Right ventricle myocardium inferior (tissue), 1 donor: Measurements from ENCODE around the gene CHRNB4. TPM values are rescaled to one million over a fixed set of nuclear protein-coding genes. Genes with fewer than 3 reads are reported as not detected.
"Not testable (repeated sequence)": the region's sequence is repeated elsewhere in the genome, so short reads cannot be mapped to it uniquely, and the experiment has no call there.

Experiments used
- ATAC-seq: fragments of 200-7000 bp; cut with Tn5 transposase; one replicate; pipeline ENCODE4 v1.9.1; 2020; ENCODE audit warnings: mild to moderate bottlenecking, moderate library complexity
- DNase-seq: peaks from one replicate; pipeline ENCODE4 v3.0.0; 2021; ENCODE audit errors: missing footprints
- intact Hi-C: fragments of 100-400 bp; cut with DNase I; formaldehyde crosslinking; loops from one replicate; pipeline ENCODE4 v1.11.0; 2022
- total RNA-seq: library from RNA; stranded (reverse); fragmentation: NEBNext Ultra II Directional; extraction: Animal tissue kit (Norgen Biotek cat#: 25700); gene quantifications from one replicate; pipeline ENCODE4 v1.2.1, GENCODE V29; 2021
- donor health status: DM: no; HTN: yes; CAD: no; lungs with severe emphysema.

The CHRNB4 gene
- total RNA-seq, 1 donor from 2014 or later, result not detected

GRCh38 chr15:78623786-78624497 lies 17.1 kb downstream of the CHRNB4 start:
- DNase-seq (no peak), ATAC-seq (no peak)
- intact Hi-C loops, result loop anchor here (10.0 kb wide), 1 partner anchor 191 kb away; the partner anchor contains the start of gene ADAMTS7

- DNase-seq, result no peak
- intact Hi-C loops, result loop anchor here (10.0 kb wide), 1 partner anchor 193 kb away; the partner anchor contains the start of gene ADAMTS7
- ATAC-seq, result no peak
Measured at GRCh38 chr15:78621810-78622402, 19.1 kb downstream of the CHRNB4 start.

- ATAC-seq (no peak), DNase-seq (no peak)
- intact Hi-C loops, result loop anchor here (10.0 kb wide), 1 partner anchor 194 kb away; the partner anchor contains the start of gene ADAMTS7
Measured at GRCh38 chr15:78620527-78621421, 20.2 kb downstream of the CHRNB4 start, which contains the start of gene CHRNA3. Gene CHRNA3, minus strand, starts transcription at chr15:78620996. Its CDS starts 202 bp downstream, at chr15:78620794.

- intact Hi-C loops, result loop anchor here (10.0 kb wide), 1 partner anchor 195 kb away; the partner anchor contains the start of gene ADAMTS7
- DNase-seq (no peak), ATAC-seq (no peak)
Measured at GRCh38 chr15:78620021-78620526, 20.9 kb downstream of the CHRNB4 start.

GRCh38 chr15:78619022-78619950 lies 21.7 kb downstream of the CHRNB4 start:
- intact Hi-C loops, result no loop called here
- no peak for ATAC-seq
- no peak for DNase-seq

GRCh38 chr15:78618490-78618934 lies 22.5 kb downstream of the CHRNB4 start:
- intact Hi-C loops, result loop anchor here (1.0 kb wide), 1 partner anchor 91 kb away; no protein-coding TSS in a partner anchor
- DNase-seq, result peak; percentile 81
- peak; percentile 78 for ATAC-seq

- DNase-seq, result no peak
- no peak for ATAC-seq
- intact Hi-C loops, result loop anchor here (1.0 kb wide), 1 partner anchor 91 kb away; no protein-coding TSS in a partner anchor
Measured at GRCh38 chr15:78618064-78618463, 22.9 kb downstream of the CHRNB4 start.

- intact Hi-C loops, result no loop called here
- no peak for ATAC-seq
- no peak for DNase-seq
Measured at GRCh38 chr15:78617516-78617915, 23.5 kb downstream of the CHRNB4 start.

- no peak for DNase-seq
- intact Hi-C loops, result no loop called here
- ATAC-seq, result no peak
Measured at GRCh38 chr15:78617076-78617475, 23.9 kb downstream of the CHRNB4 start.

- ATAC-seq (no peak), DNase-seq (no peak)
- intact Hi-C loops, result no loop called here
Measured at GRCh38 chr15:78616506-78616905, 24.5 kb downstream of the CHRNB4 start.

GRCh38 chr15:78615151-78615589 lies 25.8 kb downstream of the CHRNB4 start:
- ATAC-seq, result no peak
- intact Hi-C loops, result no loop called here
- no peak for DNase-seq

- DNase-seq (no peak), ATAC-seq (no peak)
- intact Hi-C loops, result no loop called here
Measured at GRCh38 chr15:78614021-78614420, 27.0 kb downstream of the CHRNB4 start.

- intact Hi-C loops, ATAC-seq, DNase-seq: not testable (repeated sequence)
Measured at GRCh38 chr15:78609551-78609950, 31.5 kb downstream of the CHRNB4 start.

GRCh38 chr15:78605680-78606079 lies 35.3 kb downstream of the CHRNB4 start:
- ATAC-seq, result no peak

GRCh38 chr15:78605201-78605600 lies 35.8 kb downstream of the CHRNB4 start:
- no peak for DNase-seq
- intact Hi-C loops, result no loop called here
- ATAC-seq, result no peak

More at GRCh38 chr15:78605680-78606079, 35.3 kb downstream of the CHRNB4 start:
- intact Hi-C loops, result no loop called here
- DNase-seq, result no peak

- ATAC-seq, result no peak
Measured at GRCh38 chr15:78604420-78604819, 36.6 kb downstream of the CHRNB4 start.

GRCh38 chr15:78603467-78603866 lies 37.5 kb downstream of the CHRNB4 start:
- ATAC-seq, result no peak
- no peak for DNase-seq
- intact Hi-C loops, result no loop called here

More at GRCh38 chr15:78604420-78604819, 36.6 kb downstream of the CHRNB4 start:
- DNase-seq, result no peak
- intact Hi-C loops, result no loop called here
